Calu3 (cell line): ENCODE results near the gene SLCO4A1. TPM values are rescaled to one million over a fixed set of nuclear protein-coding genes. Genes with fewer than 3 reads are reported as not detected.

Source experiments
- BruUV-seq: library from RNA; stranded (reverse); fragments of 400-500 nt; replicated peaks from 2 replicates; lab custom pipeline; 2021; lab: Mats Ljungman, UMichigan
- CTCF ChIA-PET: fragments of 300-600 bp; sonication (Branson Sonifier 250); formaldehyde crosslinking; loops from one replicate; lab custom pipeline; 2022; ENCODE audit warnings: antibody characterized with exemption; lab: Charles Lee
- DNase-seq: peaks from one replicate; pipeline ENCODE4 v3.0.0; 2022
- H3K27ac Mint-ChIP-seq: one replicate; pipeline ENCODE4 v1.8.0; 2022; ENCODE audit warnings: mixed read lengths; ENCODE audit not compliant: unreplicated experiment
- H3K27me3 Mint-ChIP-seq: one replicate; pipeline ENCODE4 v1.8.0; 2022; ENCODE audit warnings: mixed read lengths; ENCODE audit not compliant: unreplicated experiment
- H3K36me3 Mint-ChIP-seq: one replicate; pipeline ENCODE4 v1.8.0; 2022; ENCODE audit warnings: mild to moderate bottlenecking, moderate library complexity, mixed read lengths; ENCODE audit not compliant: insufficient read depth, unreplicated experiment
- H3K4me1 Mint-ChIP-seq: one replicate; pipeline ENCODE4 v1.8.0; 2022; ENCODE audit warnings: mild to moderate bottlenecking, low read depth, mixed read lengths; ENCODE audit not compliant: unreplicated experiment
- H3K4me3 Mint-ChIP-seq: one replicate; pipeline ENCODE4 v1.8.0; 2022; ENCODE audit warnings: mild to moderate bottlenecking, low read depth, moderate library complexity, mixed read lengths; ENCODE audit not compliant: unreplicated experiment
- H3K9me3 Mint-ChIP-seq: one replicate; pipeline ENCODE4 v1.8.0; 2022; ENCODE audit warnings: low read depth, mixed read lengths; ENCODE audit not compliant: unreplicated experiment
- intact Hi-C: fragments of 100-400 bp; cut with micrococcal nuclease; formaldehyde crosslinking; loops from one replicate; pipeline ENCODE4 v1.10.0; 2022; ENCODE audit not compliant: unreplicated experiment
- total RNA-seq: library from RNA; stranded (reverse); gene quantifications from 2 replicates; pipeline ENCODE4 v1.2.3, GENCODE V29; 2022
- TF ChIP-seq, protein P1 (sequence below): fragments of 200-600 bp; IDR thresholded peaks from one replicate; pipeline ENCODE4 v1.8.0; 2022; ENCODE audit warnings: antibody characterized with exemption; ENCODE audit not compliant: unreplicated experiment

SLCO4A1 gene
- total RNA-seq, 1 experiment from 2014 or later, result 63.9 TPM

DNA sequence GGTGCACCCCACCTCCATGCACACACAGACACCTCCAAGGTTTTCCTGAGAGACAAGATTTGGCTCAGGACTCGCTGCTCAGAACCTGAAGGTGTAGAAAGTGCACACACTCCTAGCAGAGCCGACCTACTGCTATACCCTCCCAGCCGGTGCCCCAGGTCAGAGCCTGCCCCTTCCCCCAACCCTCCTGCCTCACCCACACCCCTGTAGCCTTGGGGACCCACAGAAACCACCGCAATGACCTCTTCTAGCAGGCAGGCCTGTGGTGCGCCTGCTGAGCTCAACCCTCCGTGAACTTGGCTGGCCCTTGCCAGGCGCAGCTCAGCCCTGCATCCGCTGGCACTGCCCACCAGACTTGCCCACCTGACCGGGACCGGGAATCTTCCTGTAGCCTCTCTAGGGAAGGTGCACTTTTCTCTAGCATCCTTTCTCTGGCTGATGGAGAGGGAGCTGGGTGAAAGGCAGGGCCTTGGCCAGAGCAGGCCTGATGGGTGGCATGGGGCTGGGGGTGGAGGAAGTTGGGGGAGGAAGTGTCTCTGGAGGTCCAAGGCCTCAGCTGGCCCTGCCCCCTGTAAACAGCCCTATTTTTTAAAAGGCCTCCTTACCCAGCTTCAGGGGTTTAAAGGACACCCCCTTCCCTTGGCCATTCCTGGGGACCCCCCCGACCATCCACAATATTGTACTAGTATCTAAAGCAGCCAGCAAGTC is 36.9 kb upstream of the SLCO4A1 start:
- BruUV-seq, result no TSS peak
- CTCF ChIA-PET, result interaction anchor here (1.0 to 1.2 kb wide), 2 partner anchors 10 to 11 kb away, joined by 3 to 10 read pairs; no protein-coding TSS in a partner anchor
- Mint-ChIP-seq H3K4me3 (no peak overlapping the region), H3K9me3 (peaks cover under 1% of the 10 kb centered on the region), H3K4me1 (peaks cover 10% of the 10 kb centered on the region), H3K36me3 (no peaks in the 10 kb centered on the region), H3K27me3 (peaks cover 73% of the 10 kb centered on the region), H3K27ac (no peak overlapping the region)
- intact Hi-C loops, result no loop called here
- no peak for DNase-seq
- TF ChIP-seq, protein P1, sequence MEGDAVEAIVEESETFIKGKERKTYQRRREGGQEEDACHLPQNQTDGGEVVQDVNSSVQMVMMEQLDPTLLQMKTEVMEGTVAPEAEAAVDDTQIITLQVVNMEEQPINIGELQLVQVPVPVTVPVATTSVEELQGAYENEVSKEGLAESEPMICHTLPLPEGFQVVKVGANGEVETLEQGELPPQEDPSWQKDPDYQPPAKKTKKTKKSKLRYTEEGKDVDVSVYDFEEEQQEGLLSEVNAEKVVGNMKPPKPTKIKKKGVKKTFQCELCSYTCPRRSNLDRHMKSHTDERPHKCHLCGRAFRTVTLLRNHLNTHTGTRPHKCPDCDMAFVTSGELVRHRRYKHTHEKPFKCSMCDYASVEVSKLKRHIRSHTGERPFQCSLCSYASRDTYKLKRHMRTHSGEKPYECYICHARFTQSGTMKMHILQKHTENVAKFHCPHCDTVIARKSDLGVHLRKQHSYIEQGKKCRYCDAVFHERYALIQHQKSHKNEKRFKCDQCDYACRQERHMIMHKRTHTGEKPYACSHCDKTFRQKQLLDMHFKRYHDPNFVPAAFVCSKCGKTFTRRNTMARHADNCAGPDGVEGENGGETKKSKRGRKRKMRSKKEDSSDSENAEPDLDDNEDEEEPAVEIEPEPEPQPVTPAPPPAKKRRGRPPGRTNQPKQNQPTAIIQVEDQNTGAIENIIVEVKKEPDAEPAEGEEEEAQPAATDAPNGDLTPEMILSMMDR, result no peak

DNA sequence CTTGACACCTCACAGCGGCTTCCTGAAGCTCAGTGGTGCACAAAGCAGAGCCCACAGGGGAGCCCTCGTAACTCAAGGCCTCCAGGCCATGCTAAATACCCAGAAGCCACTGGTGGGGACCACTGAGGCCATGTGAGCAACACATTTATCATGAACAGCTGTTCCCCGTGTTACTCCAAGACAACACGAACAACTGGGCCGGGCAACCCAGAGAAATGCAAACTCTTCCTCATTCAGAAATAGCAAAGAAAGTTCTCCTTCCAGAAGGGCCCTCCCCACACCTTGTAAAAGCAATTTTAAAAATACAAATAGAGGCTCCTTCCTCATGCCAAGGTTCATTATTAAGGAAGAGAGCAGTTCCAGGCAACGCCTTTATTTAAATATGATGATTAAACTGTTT is 36.3 kb upstream of the SLCO4A1 start:
- Mint-ChIP-seq H3K27me3 (peaks cover 73% of the 10 kb centered on the region), H3K4me1 (peaks cover 10% of the 10 kb centered on the region), H3K4me3 (no peak overlapping the region), H3K36me3 (no peaks in the 10 kb centered on the region), H3K9me3 (peaks cover 4% of the 10 kb centered on the region), H3K27ac (no peak overlapping the region)
- TF ChIP-seq, protein P1, result no peak
- intact Hi-C loops, result no loop called here
- DNase-seq, result no peak
- CTCF ChIA-PET, result interaction anchor here (0.5 to 1.3 kb wide), 5 partner anchors 11 to 516 kb away, joined by 3 to 10 read pairs (median 4); no protein-coding TSS in a partner anchor
- no TSS peak for BruUV-seq

DNA sequence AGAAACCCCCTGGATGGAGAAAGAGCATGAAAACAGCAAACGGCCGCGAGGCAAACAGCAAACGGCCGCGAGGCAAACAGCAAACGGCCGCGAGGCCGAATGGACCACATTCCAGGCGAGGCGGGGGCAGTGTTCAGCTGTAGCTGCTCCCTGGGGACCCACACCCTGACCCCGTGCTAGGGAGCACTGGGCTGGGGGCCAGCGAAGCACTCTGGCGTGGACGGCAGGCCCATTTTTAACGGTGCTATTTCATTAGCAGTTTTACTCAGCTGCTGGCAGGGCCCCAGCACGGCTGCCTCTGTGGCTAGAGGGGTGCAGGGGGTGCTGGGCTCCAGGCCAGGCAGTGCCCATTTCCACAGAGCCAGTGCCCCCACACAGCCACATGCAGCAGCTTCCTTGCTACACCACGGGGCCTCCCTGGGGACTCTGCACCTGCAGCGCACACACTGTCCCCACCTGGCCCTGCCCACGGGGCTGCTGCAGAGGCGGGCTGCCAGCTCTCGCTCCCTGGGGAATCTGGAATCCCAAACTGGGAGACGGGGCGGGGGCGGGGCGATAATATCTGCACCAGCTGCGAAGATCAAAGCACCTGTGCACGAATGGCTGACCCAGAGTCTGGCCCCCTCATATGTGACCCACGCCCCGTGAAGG is 35.6 kb upstream of the SLCO4A1 start:
- Mint-ChIP-seq H3K27me3 (peaks cover 73% of the 10 kb centered on the region), H3K9me3 (peaks cover 4% of the 10 kb centered on the region), H3K27ac (no peak overlapping the region), H3K4me1 (peaks cover 10% of the 10 kb centered on the region), H3K36me3 (no peaks in the 10 kb centered on the region), H3K4me3 (no peak overlapping the region)
- BruUV-seq, result no TSS peak
- intact Hi-C loops, result no loop called here
- no peak for DNase-seq
- TF ChIP-seq, protein P1, result no peak
- CTCF ChIA-PET, result interaction anchor here (0.5 to 1.3 kb wide), 5 partner anchors 10 to 517 kb away, joined by 3 to 10 read pairs (median 4); no protein-coding TSS in a partner anchor

DNA sequence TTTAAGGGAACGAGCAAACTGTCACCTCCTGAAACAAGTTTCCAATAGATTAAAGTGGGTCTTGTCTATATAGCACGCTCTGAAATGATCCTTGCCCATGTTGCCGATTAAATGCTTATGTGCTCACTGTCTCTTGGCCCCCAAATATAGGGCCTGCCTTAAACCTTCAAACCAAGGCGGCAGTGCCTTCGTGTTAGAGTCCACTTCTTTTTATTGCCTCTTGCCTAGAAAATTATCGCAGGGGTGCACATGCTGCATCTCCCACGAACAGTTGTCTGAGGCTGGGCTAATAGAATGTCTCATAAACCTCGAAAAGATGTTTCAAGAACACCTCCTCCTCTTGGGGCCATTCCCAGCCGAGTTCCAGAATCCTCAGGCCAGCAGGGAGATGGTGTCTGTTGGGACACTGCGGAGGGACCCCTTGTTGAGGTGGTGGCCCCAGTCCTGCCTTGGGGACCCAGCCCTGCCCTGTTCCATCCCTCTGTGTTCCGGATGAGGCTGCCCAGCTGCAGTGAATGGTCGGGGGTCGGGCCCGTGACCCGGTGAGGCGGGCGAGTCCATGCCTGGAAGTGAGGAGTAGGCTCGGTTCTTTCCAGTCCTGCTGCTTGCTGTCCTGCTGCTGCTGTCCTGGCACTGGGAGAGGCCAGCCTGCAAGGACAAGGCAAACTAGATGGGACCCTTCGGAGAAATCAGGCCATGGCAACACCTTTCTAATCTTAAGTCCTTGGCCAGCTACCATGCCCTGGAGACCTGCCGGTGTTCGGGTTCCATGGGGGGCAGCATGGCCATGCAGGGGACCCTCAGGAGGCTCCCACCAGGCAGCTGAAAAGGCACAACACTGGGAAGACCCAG is 34.7 kb upstream of the SLCO4A1 start:
- Mint-ChIP-seq H3K4me1 (peaks cover 10% of the 10 kb centered on the region), H3K27ac (no peak overlapping the region), H3K27me3 (peaks cover 73% of the 10 kb centered on the region), H3K36me3 (no peaks in the 10 kb centered on the region), H3K9me3 (peaks cover 4% of the 10 kb centered on the region), H3K4me3 (no peak overlapping the region)
- BruUV-seq, result no TSS peak
- intact Hi-C loops, result no loop called here
- DNase-seq, result no peak
- TF ChIP-seq, protein P1, result no peak
- CTCF ChIA-PET, result interaction anchor here (1.3 kb wide), 1 partner anchor 99 kb away, joined by 4 read pairs; no protein-coding TSS in a partner anchor
